ENCODE measurements around the gene NDUFA7.
A peak's percentile ranks its signal among the peaks of the same experiment; 100 is the strongest.

Gene NDUFA7

GRCh38 chr19:8363803-8364771, 42.9 kb upstream of the NDUFA7 start, which contains the start of gene ANGPTL4:
Gene ANGPTL4, plus strand, starts transcription at chr19:8364155. Its CDS starts 167 bp downstream, at chr19:8364322.
- H3K9me3 Mint-ChIP-seq, result no peaks in the 10 kb centered on the region
- H3K4me3 Mint-ChIP-seq, result peak within 1 kb of the TSS; percentile 82 to 94 (median 92)
- peak within 1 kb of the TSS; percentile 99 for H3K27ac Mint-ChIP-seq
- no peaks in the 10 kb centered on the region for H3K27me3 Mint-ChIP-seq (ENCODE audit: low read depth)
- TF ChIP-seq CTCF (IDR thresholded peaks at IDR 0.05; ENCODE audit: unreplicated experiment in 3 of 3), result peak; percentile 19 to 29 (median 27)
- peaks cover 13% of the 10 kb centered on the region for H3K36me3 Mint-ChIP-seq (ENCODE audit: low read depth)
- peaks cover 51% of the 10 kb centered on the region for H3K4me1 Mint-ChIP-seq

- H3K4me3 Mint-ChIP-seq, result peak overlapping the region; percentile 61 to 70 (median 69)
- H3K27ac Mint-ChIP-seq, result peak overlapping the region; percentile 82 to 99 (median 91)
- peaks cover 6% of the 10 kb centered on the region for H3K36me3 Mint-ChIP-seq (ENCODE audit: low read depth)
- H3K4me1 Mint-ChIP-seq, result peaks cover 35% of the 10 kb centered on the region
- TF ChIP-seq CTCF (IDR thresholded peaks at IDR 0.05; ENCODE audit: unreplicated experiment in 3 of 3), result no peak
- H3K9me3 Mint-ChIP-seq, result no peaks in the 10 kb centered on the region
- H3K27me3 Mint-ChIP-seq (ENCODE audit: low read depth), result no peaks in the 10 kb centered on the region
These were observed 41.0 kb upstream of the NDUFA7 start for GRCh38 chr19:8361921-8362793.

- H3K4me1 Mint-ChIP-seq, result peaks cover 29% of the 10 kb centered on the region
- no peaks in the 10 kb centered on the region for H3K36me3 Mint-ChIP-seq (ENCODE audit: low read depth)
- no peaks in the 10 kb centered on the region for H3K27me3 Mint-ChIP-seq (ENCODE audit: low read depth)
- H3K9me3 Mint-ChIP-seq, result peaks cover 2% of the 10 kb centered on the region
- H3K4me3 Mint-ChIP-seq, result no peak overlapping the region
- no peak for TF ChIP-seq CTCF (IDR thresholded peaks at IDR 0.05; ENCODE audit: unreplicated experiment in 3 of 3)
- H3K27ac Mint-ChIP-seq, result no peak overlapping the region
These were observed 39.0 kb upstream of the NDUFA7 start for GRCh38 chr19:8360196-8360595.

GRCh38 chr19:8358948-8359347, 37.8 kb upstream of the NDUFA7 start:
- Mint-ChIP-seq H3K4me1 (peaks cover 30% of the 10 kb centered on the region), H3K27me3 (ENCODE audit: low read depth) (no peaks in the 10 kb centered on the region), H3K4me3 (no peak overlapping the region), H3K27ac (no peak overlapping the region), H3K9me3 (peaks cover 2% of the 10 kb centered on the region), H3K36me3 (ENCODE audit: low read depth) (no peaks in the 10 kb centered on the region)
- no peak for TF ChIP-seq CTCF (IDR thresholded peaks at IDR 0.05; ENCODE audit: unreplicated experiment in 3 of 3)

DNA sequence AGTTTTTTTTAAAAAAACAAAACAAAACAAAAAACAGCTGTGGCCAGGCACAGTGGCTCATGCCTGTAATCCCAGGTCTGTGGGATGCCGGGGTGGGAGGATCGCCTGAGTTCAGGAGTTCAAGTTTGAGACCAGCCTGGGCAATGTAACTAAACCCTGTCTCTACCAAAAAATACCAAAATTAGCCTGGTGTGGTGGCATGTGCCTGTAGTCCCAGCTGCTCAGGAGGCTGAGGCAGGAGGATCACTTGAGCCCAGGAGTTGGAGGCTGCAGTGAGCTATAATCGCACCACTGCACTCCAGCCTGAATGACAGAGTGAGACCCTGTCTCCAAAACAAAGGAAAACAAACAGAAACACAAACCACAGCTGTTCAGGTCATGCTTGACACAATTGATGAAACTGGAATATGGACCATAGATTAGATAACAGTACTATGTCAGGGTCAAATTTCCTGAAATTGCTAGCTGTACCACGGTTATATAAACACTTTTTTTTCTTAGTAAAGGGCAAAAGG, 35.9 kb upstream of the NDUFA7 start:
- Mint-ChIP-seq H3K4me3 (no peak overlapping the region), H3K4me1 (peaks cover 25% of the 10 kb centered on the region), H3K36me3 (ENCODE audit: low read depth) (no peaks in the 10 kb centered on the region), H3K27ac (peak overlapping the region; percentile 13 to 50 (median 35)), H3K9me3 (peaks cover 2% of the 10 kb centered on the region), H3K27me3 (ENCODE audit: low read depth) (no peaks in the 10 kb centered on the region)
- no peak for TF ChIP-seq CTCF (IDR thresholded peaks at IDR 0.05; ENCODE audit: unreplicated experiment in 3 of 3)
